Parathyroid adenoma (tissue), 2 donors: ENCODE data around the gene MGMT.

Experiments used
- H2AFZ ChIP-seq: fragments of 300-600 bp; sonication (generic); one replicate; pipeline ENCODE4 v1.7.0; 2017; ENCODE audit warnings: antibody characterized with exemption, mild to moderate bottlenecking
- H3K27ac ChIP-seq: fragments of 300-600 bp; sonication (generic); one replicate; pipeline ENCODE4 v1.7.0; 2017
- H3K27me3 ChIP-seq: fragments of 300-600 bp; sonication (generic); one replicate; pipeline ENCODE4 v1.7.0; 2017; ENCODE audit warnings: low read length; ENCODE audit not compliant: control insufficient read depth, insufficient read depth
- H3K36me3 ChIP-seq: fragments of 300-600 bp; sonication (generic); one replicate; pipeline ENCODE4 v1.7.0; 2017; ENCODE audit warnings: low read length; ENCODE audit not compliant: control insufficient read depth, insufficient read depth
- H3K4me1 ChIP-seq: fragments of 300-600 bp; sonication (generic); one replicate; pipeline ENCODE4 v1.7.0; 2017; ENCODE audit warnings: control low read depth
- H3K4me2 ChIP-seq: fragments of 300-600 bp; sonication (generic); one replicate; pipeline ENCODE4 v1.7.0; 2017; ENCODE audit warnings: low read length
- H3K4me3 ChIP-seq: fragments of 300-600 bp; sonication (generic); one replicate; pipeline ENCODE4 v1.7.0; 2017; ENCODE audit warnings: low read depth, low read length
- H3K79me2 ChIP-seq: fragments of 300-600 bp; sonication (generic); one replicate; pipeline ENCODE4 v1.7.0; 2017; ENCODE audit warnings: control low read depth
- H3K9ac ChIP-seq: fragments of 300-600 bp; sonication (generic); one replicate; pipeline ENCODE4 v1.7.0; 2017; ENCODE audit warnings: mild to moderate bottlenecking
- H3K9me3 ChIP-seq: fragments of 300-600 bp; sonication (generic); one replicate; pipeline ENCODE4 v1.7.0; 2017; ENCODE audit warnings: low read length; ENCODE audit not compliant: control insufficient read depth
- CTCF ChIP-seq: fragments of 300-600 bp; sonication (generic); IDR thresholded peaks from one replicate; pipeline ENCODE4 v1.7.0; 2017; ENCODE audit warnings: antibody characterized with exemption, mild to moderate bottlenecking
- donor health status: primary hyperparathyroidism.

MGMT gene

GRCh38 chr10:129730272-129730992 is 263.4 kb downstream of the MGMT start:
- TF ChIP-seq CTCF, result no peak
- Histone ChIP-seq H3K4me1 (no peaks in the 10 kb centered on the region), H3K27ac (no peak overlapping the region), H3K9ac (no peak overlapping the region), H2AFZ (no peak overlapping the region), H3K27me3 (no peaks in the 10 kb centered on the region), H3K79me2 (no peaks in the 10 kb centered on the region), H3K9me3 (no peaks in the 10 kb centered on the region), H3K36me3 (no peaks in the 10 kb centered on the region), H3K4me2 (no peak overlapping the region), H3K4me3 (no peak overlapping the region)

- Histone ChIP-seq H3K9me3 (no peaks in the 10 kb centered on the region), H3K27me3 (no peaks in the 10 kb centered on the region), H3K36me3 (no peaks in the 10 kb centered on the region), H3K27ac (no peak overlapping the region), H3K4me2 (no peak overlapping the region), H3K79me2 (no peaks in the 10 kb centered on the region), H3K4me1 (no peaks in the 10 kb centered on the region), H3K4me3 (no peak overlapping the region), H2AFZ (no peak overlapping the region), H3K9ac (no peak overlapping the region)
- no peak for TF ChIP-seq CTCF
These were observed 263.9 kb downstream of the MGMT start for GRCh38 chr10:129730993-129731325.

GRCh38 chr10:129740532-129741279 is 273.7 kb downstream of the MGMT start:
- H3K4me3 ChIP-seq, result no peak overlapping the region
- H3K79me2 ChIP-seq, result no peaks in the 10 kb centered on the region
- H3K36me3 ChIP-seq, result no peaks in the 10 kb centered on the region
- H3K27ac ChIP-seq, result no peak overlapping the region
- H3K4me1 ChIP-seq, result no peaks in the 10 kb centered on the region
- TF ChIP-seq CTCF, result no peak
- H3K27me3 ChIP-seq, result no peaks in the 10 kb centered on the region
- H2AFZ ChIP-seq, result no peak overlapping the region
- H3K9ac ChIP-seq, result no peak overlapping the region
- no peaks in the 10 kb centered on the region for H3K9me3 ChIP-seq
- no peak overlapping the region for H3K4me2 ChIP-seq

- no peaks in the 10 kb centered on the region for H3K9me3 ChIP-seq
- no peak overlapping the region for H3K4me3 ChIP-seq
- H2AFZ ChIP-seq, result no peak overlapping the region
- no peak for TF ChIP-seq CTCF
- no peaks in the 10 kb centered on the region for H3K36me3 ChIP-seq
- H3K9ac ChIP-seq, result no peak overlapping the region
- H3K4me2 ChIP-seq, result no peak overlapping the region
- H3K79me2 ChIP-seq, result no peaks in the 10 kb centered on the region
- H3K27me3 ChIP-seq, result no peaks in the 10 kb centered on the region
- H3K27ac ChIP-seq, result no peak overlapping the region
- no peaks in the 10 kb centered on the region for H3K4me1 ChIP-seq
These were observed 274.4 kb downstream of the MGMT start for GRCh38 chr10:129741280-129741977.
